GM13976 (cell line): Measurements from ENCODE around the gene TRPM2.

Experiments
- DNase-seq: peaks from one replicate; pipeline ENCODE4 v3.0.0; 2012; ENCODE audit warnings: low spot score
- in situ Hi-C: fragments of 300-500 bp; cut with MboI; formaldehyde crosslinking; loops from one replicate; pipeline ENCODE4 v1.12.0; 2022; ENCODE audit warnings: low sequenced_read_pairs, mixed read lengths, inconsistent platforms; ENCODE audit not compliant: unreplicated experiment
- TF ChIP-seq, protein P1 (sequence below): IDR thresholded peaks from 2 replicates; pipeline ENCODE4 v1.5.1; 2012; ENCODE audit warnings: borderline replicate concordance, mild to moderate bottlenecking; ENCODE audit not compliant: insufficient read depth; ENCODE audit errors: extremely low read depth, missing control alignments, control extremely low read depth

The TRPM2 gene

DNA sequence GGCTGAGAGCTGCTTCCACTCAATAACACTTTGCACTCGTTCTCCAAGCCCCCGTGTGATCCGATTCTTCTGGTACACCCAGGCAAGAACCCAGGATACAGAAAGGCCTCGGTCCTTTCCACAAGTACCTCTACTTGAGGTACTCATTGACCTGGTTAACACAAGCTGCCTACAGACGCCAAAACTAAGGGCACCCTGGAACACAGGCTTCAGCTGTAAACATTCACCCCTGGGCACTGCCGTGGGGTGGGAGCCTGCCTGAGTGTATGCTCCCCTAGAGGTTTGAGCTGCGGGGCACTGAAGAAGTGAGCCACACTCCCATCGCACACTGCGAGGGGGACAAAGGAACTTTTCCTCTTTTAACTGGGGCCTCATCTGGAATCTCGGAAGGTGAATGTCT lies 132.4 kb downstream of the TRPM2 start:
- DNase-seq: no peak
- in situ Hi-C loops: no loop called here
- TF ChIP-seq, protein P1, sequence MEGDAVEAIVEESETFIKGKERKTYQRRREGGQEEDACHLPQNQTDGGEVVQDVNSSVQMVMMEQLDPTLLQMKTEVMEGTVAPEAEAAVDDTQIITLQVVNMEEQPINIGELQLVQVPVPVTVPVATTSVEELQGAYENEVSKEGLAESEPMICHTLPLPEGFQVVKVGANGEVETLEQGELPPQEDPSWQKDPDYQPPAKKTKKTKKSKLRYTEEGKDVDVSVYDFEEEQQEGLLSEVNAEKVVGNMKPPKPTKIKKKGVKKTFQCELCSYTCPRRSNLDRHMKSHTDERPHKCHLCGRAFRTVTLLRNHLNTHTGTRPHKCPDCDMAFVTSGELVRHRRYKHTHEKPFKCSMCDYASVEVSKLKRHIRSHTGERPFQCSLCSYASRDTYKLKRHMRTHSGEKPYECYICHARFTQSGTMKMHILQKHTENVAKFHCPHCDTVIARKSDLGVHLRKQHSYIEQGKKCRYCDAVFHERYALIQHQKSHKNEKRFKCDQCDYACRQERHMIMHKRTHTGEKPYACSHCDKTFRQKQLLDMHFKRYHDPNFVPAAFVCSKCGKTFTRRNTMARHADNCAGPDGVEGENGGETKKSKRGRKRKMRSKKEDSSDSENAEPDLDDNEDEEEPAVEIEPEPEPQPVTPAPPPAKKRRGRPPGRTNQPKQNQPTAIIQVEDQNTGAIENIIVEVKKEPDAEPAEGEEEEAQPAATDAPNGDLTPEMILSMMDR: no peak

DNA sequence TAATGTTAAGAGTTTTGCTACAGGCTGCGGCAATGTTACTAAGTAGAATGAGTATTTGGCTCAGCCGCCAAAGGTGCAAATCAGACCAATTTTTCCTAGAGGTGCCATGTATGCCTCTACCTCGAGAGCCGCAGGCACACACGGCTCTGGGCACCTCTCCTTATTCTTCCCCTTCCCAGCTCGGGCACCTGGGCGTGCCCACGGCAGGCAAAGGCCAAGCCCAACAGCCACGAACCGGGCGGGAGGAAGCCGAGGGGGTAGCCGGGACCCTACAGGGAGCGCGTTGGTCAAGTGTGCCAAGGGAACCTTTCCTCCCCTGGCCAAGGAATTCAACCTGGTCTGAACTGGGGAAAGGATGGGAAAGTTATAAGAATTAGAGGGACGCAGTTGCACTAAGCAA lies 132.9 kb downstream of the TRPM2 start:
- TF ChIP-seq, protein P1: no peak
- in situ Hi-C loops: no loop called here
- DNase-seq: no peak

DNA sequence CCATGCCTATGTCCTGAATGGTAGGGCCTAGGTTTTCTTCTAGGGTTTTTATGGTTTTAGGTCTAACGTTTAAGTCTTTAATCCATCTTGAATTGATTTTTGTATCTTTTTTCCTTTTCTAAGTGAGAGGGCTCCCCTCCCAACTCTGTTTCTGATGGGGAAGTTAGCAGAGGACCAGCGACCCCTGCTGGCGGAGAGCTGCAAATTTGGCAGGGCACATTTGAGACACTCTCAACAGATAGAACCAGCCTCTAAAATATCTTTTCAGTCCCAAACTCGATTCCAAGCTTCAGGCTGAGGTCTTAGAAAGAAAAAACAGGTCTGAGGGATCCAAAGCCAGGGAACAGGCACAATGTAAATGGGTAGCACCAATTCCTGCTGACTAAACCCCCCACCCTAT lies 134.4 kb downstream of the TRPM2 start:
- in situ Hi-C loops: no loop called here

DNA sequence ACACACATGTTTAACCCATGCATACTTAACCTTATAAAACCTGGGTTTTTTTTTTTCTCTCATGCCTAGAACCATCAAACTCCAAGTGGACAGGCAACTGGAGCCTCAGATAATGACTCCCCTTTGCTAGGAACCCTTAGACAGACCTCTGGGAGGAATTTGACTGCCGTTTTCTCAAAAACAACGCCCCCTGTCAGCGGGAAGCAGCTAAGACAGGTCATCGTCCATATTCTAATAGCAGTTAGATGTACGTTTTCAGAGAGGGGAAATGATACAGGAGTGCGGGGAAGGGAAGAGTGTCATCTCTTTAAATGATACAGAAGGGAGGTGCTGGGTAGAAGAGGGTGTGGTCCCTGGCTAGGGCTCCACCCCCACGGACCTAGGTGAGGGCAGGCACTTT lies 136.5 kb downstream of the TRPM2 start:
- no peak for DNase-seq
- in situ Hi-C loops: loop anchor here (10.0 kb wide), 1 partner anchor 305 kb away; no protein-coding TSS in a partner anchor
- TF ChIP-seq, protein P1: no peak

More for the DNA sequence above, 134.4 kb downstream of the TRPM2 start:
- TF ChIP-seq, protein P1: no peak
- DNase-seq: no peak

DNA sequence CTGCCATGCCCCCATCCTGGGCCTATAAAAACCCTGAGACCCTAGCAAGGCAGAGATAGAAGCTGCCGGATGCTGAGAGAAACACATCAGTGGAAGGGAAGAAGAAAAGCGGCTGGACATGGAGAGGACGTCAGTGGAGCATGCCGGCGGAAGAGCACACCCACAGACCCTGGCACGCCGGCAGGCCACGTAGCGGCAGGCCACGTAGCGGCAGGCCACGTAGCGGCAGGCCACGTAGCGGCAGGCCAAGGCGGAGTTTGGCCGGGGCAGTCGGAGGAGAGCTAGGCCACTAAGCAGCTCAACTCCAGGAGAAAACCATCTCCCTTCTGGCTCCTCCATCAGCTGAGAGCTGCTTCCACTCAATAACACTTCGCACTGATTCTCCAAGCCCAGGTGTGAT lies 137.0 kb downstream of the TRPM2 start:
- TF ChIP-seq, protein P1: no peak
- no peak for DNase-seq
- in situ Hi-C loops: loop anchor here (10.0 kb wide), 1 partner anchor 304 kb away; no protein-coding TSS in a partner anchor

GRCh38 chr21:44490816-44491215 lies 137.4 kb downstream of the TRPM2 start:
- DNase-seq: no peak
- TF ChIP-seq, protein P1: no peak
- in situ Hi-C loops: loop anchor here (10.0 kb wide), 1 partner anchor 304 kb away; no protein-coding TSS in a partner anchor
